ENCODE measurements around the gene MARCKSL1.
"Not testable (repeated sequence)": the region's sequence is repeated elsewhere in the genome, so short reads cannot be mapped to it uniquely, and the experiment has no call there.

Gene MARCKSL1

GRCh38 chr1:32332290-32333079 is 3.5 kb downstream of the MARCKSL1 start:
- no peak for DNase-seq

GRCh38 chr1:32331549-32331948 is 4.5 kb downstream of the MARCKSL1 start:
- no peak for DNase-seq

GRCh38 chr1:32330558-32331151 is 5.4 kb downstream of the MARCKSL1 start:
- DNase-seq: no peak

- no peak for DNase-seq
Observed at GRCh38 chr1:32329931-32330466, 6.0 kb downstream of the MARCKSL1 start.

- no peak for DNase-seq
Observed at GRCh38 chr1:32327204-32327603, 8.8 kb downstream of the MARCKSL1 start.

- DNase-seq: no peak
Observed at GRCh38 chr1:32321712-32322291, 14.2 kb downstream of the MARCKSL1 start.

- DNase-seq: no peak
Observed at GRCh38 chr1:32318127-32318869, 17.7 kb downstream of the MARCKSL1 start.

- no peak for DNase-seq
Observed at GRCh38 chr1:32316903-32317277, 19.1 kb downstream of the MARCKSL1 start.

- no peak for DNase-seq
Observed at GRCh38 chr1:32311709-32312393, 24.2 kb downstream of the MARCKSL1 start.

GRCh38 chr1:32309960-32310359 is 26.1 kb downstream of the MARCKSL1 start:
- DNase-seq: no peak

- no peak for DNase-seq
Observed at GRCh38 chr1:32307324-32307723, 28.7 kb downstream of the MARCKSL1 start.

- DNase-seq: no peak
Observed at GRCh38 chr1:32305310-32305709, 30.7 kb downstream of the MARCKSL1 start.

GRCh38 chr1:32303997-32304622 is 31.9 kb downstream of the MARCKSL1 start:
- no peak for DNase-seq

GRCh38 chr1:32303358-32303757 is 32.7 kb downstream of the MARCKSL1 start:
- no peak for DNase-seq

- DNase-seq: no peak
Observed at GRCh38 chr1:32299327-32299726, 36.7 kb downstream of the MARCKSL1 start.

GRCh38 chr1:32298211-32298610 is 37.8 kb downstream of the MARCKSL1 start:
- DNase-seq: not testable (repeated sequence)

- DNase-seq: peak; percentile 99
Observed at GRCh38 chr1:32291708-32292538, 44.1 kb downstream of the MARCKSL1 start, which contains the start of gene HDAC1. Gene HDAC1, plus strand, starts transcription at chr1:32292083. Its CDS starts 87 bp downstream, at chr1:32292170.

- no peak for DNase-seq
Observed at GRCh38 chr1:32291145-32291707, 44.8 kb downstream of the MARCKSL1 start.

- no peak for DNase-seq
Observed at GRCh38 chr1:32289256-32289655, 46.8 kb downstream of the MARCKSL1 start.

GRCh38 chr1:32286763-32287162 is 49.3 kb downstream of the MARCKSL1 start:
- no peak for DNase-seq

GRCh38 chr1:32285658-32286057 is 50.4 kb downstream of the MARCKSL1 start:
- DNase-seq: no peak

Data from CD4-positive, alpha-beta T cell treated with Interferon gamma for 1 hour (primary cell).